ENCODE results near the gene UBP1. TPM values are rescaled to one million over a fixed set of nuclear protein-coding genes. Genes with fewer than 3 reads are reported as not detected.
"Not testable (repeated sequence)": the region's sequence is repeated elsewhere in the genome, so short reads cannot be mapped to it uniquely, and the experiment has no call there.

Gene UBP1
- polyA plus RNA-seq, 1 donor, result 48.0 TPM

- DNase-seq, result no peak
Measured at GRCh38 chr3:33388374-33389100, 51.7 kb downstream of the UBP1 start.

- DNase-seq, result no peak
Measured at GRCh38 chr3:33386631-33387030, 53.6 kb downstream of the UBP1 start.

- DNase-seq, result no peak
Measured at GRCh38 chr3:33385423-33385822, 54.8 kb downstream of the UBP1 start.

- no peak for DNase-seq
Measured at GRCh38 chr3:33383951-33384350, 56.3 kb downstream of the UBP1 start.

- DNase-seq, result no peak
Measured at GRCh38 chr3:33380653-33381052, 59.6 kb downstream of the UBP1 start.

- DNase-seq, result no peak
Measured at GRCh38 chr3:33377931-33378330, 62.3 kb downstream of the UBP1 start.

- DNase-seq, result no peak
Measured at GRCh38 chr3:33377489-33377888, 62.7 kb downstream of the UBP1 start.

- DNase-seq, result no peak
Measured at GRCh38 chr3:33373082-33373437, 67.1 kb downstream of the UBP1 start.

- peak; percentile 34 for DNase-seq
Measured at GRCh38 chr3:33372218-33373081, 67.8 kb downstream of the UBP1 start.

- no peak for DNase-seq
Measured at GRCh38 chr3:33364531-33365128, 75.6 kb downstream of the UBP1 start.

- DNase-seq, result no peak
Measured at GRCh38 chr3:33364060-33364459, 76.1 kb downstream of the UBP1 start.

GRCh38 chr3:33363113-33363800 is 76.9 kb downstream of the UBP1 start:
- DNase-seq, result no peak

GRCh38 chr3:33360136-33360825 is 79.9 kb downstream of the UBP1 start:
- no peak for DNase-seq

GRCh38 chr3:33358172-33358781 is 81.9 kb downstream of the UBP1 start:
- peak; percentile 29 for DNase-seq

GRCh38 chr3:33355611-33356010 is 84.6 kb downstream of the UBP1 start:
- no peak for DNase-seq

GRCh38 chr3:33339758-33340157 is 100.4 kb downstream of the UBP1 start:
- DNase-seq, result no peak

GRCh38 chr3:33338936-33339465 is 101.2 kb downstream of the UBP1 start:
- not testable (repeated sequence) for DNase-seq
